Upper lobe of right lung (tissue), 1 donor: ENCODE measurements around the gene SLC35F4. TPM values are rescaled to one million over a fixed set of nuclear protein-coding genes. Genes with fewer than 3 reads are reported as not detected.

Source experiments
- ATAC-seq: fragments of 200-7000 bp; cut with Tn5 transposase; one replicate; pipeline ENCODE4 v1.9.1; 2020; ENCODE audit warnings: mild to moderate bottlenecking, moderate library complexity
- DNase-seq: peaks from one replicate; pipeline ENCODE4 v3.0.0-alpha.2; 2020
- H3K27ac ChIP-seq: fragments of 200-600 bp; one replicate; pipeline ENCODE4 v1.8.0; 2022
- H3K27me3 ChIP-seq: fragments of 200-600 bp; one replicate; pipeline ENCODE4 v1.8.0; 2022; ENCODE audit warnings: mild to moderate bottlenecking
- H3K36me3 ChIP-seq: fragments of 200-600 bp; one replicate; pipeline ENCODE4 v1.8.0; 2022
- H3K4me1 ChIP-seq: fragments of 200-600 bp; one replicate; pipeline ENCODE4 v1.8.0; 2022
- H3K4me3 ChIP-seq: fragments of 200-600 bp; one replicate; pipeline ENCODE4 v1.8.0; 2022; ENCODE audit warnings: mild to moderate bottlenecking
- H3K9me3 ChIP-seq: fragments of 200-600 bp; one replicate; pipeline ENCODE4 v1.8.0; 2022
- intact Hi-C: fragments of 100-400 bp; cut with DNase I; formaldehyde crosslinking; loops from one replicate; pipeline ENCODE4 v1.11.0; 2022
- total RNA-seq: library from RNA; stranded (reverse); fragmentation: NEBNext Ultra II Directional; extraction: Animal tissue kit (Norgen Biotek cat#: 25700); gene quantifications from one replicate; pipeline ENCODE4 v1.2.1, GENCODE V29; 2021
- TF ChIP-seq, protein P1 (sequence below): fragments of 200-600 bp; IDR thresholded peaks from one replicate; pipeline ENCODE4 v1.8.0; 2022; ENCODE audit warnings: antibody characterized with exemption
- donor health status: DM: no; HTN: yes; CAD: no; lungs with severe emphysema.

Gene SLC35F4
- total RNA-seq, 1 donor from 2014 or later = not detected

DNA sequence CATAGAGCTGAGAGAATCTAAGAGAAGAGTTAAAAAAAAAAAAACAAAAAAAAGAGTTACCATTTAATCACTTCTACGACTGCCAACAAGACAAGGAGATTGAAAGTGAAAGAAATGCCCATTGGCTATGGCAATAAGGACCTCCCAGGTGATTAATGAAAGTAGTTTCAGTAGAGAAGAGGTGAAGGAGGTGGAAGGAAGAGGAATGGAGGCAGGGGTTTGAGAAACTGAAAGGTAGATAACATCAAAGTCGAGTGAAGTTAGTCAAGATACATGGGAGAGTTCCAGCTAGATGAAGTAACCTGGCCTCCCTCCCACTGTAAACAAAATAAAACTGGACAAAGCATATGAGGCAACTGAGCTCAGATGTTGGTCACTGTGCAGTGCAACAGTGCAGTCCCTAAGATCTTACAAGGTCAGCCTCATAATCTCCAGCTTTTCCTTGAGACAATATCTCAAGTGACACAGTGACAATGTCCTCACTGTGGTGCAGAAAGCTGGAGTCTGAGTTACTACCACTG, 254.3 kb downstream of the SLC35F4 start:
- intact Hi-C loops = no loop called here
- Histone ChIP-seq H3K4me3 (no peak overlapping the region), H3K36me3 (no peaks in the 10 kb centered on the region), H3K27me3 (no peaks in the 10 kb centered on the region), H3K4me1 (no peaks in the 10 kb centered on the region), H3K9me3 (no peaks in the 10 kb centered on the region), H3K27ac (no peak overlapping the region)
- ATAC-seq = peak; percentile 43
- DNase-seq = no peak
- TF ChIP-seq, protein P1, sequence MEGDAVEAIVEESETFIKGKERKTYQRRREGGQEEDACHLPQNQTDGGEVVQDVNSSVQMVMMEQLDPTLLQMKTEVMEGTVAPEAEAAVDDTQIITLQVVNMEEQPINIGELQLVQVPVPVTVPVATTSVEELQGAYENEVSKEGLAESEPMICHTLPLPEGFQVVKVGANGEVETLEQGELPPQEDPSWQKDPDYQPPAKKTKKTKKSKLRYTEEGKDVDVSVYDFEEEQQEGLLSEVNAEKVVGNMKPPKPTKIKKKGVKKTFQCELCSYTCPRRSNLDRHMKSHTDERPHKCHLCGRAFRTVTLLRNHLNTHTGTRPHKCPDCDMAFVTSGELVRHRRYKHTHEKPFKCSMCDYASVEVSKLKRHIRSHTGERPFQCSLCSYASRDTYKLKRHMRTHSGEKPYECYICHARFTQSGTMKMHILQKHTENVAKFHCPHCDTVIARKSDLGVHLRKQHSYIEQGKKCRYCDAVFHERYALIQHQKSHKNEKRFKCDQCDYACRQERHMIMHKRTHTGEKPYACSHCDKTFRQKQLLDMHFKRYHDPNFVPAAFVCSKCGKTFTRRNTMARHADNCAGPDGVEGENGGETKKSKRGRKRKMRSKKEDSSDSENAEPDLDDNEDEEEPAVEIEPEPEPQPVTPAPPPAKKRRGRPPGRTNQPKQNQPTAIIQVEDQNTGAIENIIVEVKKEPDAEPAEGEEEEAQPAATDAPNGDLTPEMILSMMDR = no peak

DNA sequence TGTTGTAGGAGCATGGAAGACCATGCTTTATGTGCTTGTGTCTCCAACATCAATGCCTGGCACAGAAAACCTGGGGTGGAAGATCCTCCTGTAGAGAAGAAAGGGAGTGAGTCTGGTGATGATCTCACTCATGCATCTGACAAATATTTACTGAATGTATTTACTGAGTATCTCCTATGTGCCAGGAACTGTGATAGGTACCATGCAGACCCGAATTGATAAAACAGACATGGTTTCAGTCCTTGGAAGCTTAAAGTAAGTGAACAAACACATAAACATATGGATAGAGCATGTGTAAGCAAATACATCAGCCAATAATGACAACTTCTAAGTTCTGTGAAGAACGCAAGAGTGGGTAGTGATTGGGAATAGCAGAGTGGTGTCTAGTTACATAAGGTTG, 255.3 kb downstream of the SLC35F4 start:
- ATAC-seq (no peak), DNase-seq (no peak)
- H3K4me3 ChIP-seq = no peak overlapping the region
- no peaks in the 10 kb centered on the region for H3K9me3 ChIP-seq
- H3K27ac ChIP-seq = no peak overlapping the region
- no peaks in the 10 kb centered on the region for H3K36me3 ChIP-seq
- TF ChIP-seq, protein P1 = no peak
- no peaks in the 10 kb centered on the region for H3K27me3 ChIP-seq
- H3K4me1 ChIP-seq = no peaks in the 10 kb centered on the region
- intact Hi-C loops = no loop called here

DNA sequence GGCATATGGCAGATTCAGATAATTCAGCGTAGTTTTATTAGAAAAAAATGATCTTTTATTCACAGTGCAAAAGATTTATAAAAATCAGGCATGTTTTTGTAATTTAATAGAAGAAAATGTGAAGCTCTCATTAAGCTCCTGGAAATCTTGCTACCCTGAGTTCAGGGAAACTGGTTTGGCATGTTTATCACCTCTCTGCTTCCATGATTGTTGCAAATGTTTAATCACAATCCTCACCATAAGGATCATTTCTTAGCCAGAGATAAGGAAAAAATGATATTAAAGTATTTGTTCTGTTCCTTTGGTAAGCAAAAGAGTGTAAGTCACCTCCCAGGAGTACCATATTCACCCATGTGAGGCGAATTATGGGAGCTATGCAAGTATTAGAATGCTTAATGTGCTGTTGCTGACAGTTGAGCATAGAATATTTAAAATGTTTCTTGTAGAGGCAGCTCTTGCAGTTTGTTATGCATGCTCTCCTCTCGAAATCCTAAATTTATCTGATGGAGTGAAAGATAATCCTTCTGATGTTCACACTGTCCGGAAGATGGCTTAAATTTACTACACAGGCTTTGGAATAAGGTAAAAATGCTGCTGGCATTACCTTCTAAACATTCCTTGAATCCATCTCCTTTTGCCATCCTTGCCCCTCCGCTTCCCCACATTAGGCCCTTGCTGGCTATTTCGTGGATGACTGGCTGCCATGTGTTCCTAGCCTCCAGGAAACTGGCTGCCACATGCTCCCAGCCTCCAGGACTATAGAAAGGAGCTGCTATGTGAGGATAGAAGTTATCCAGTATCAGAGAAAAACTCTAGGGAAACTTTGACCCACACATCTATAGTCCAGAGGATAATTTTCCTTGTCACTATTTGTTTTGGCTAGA, 256.5 kb downstream of the SLC35F4 start:
- intact Hi-C loops = no loop called here
- Histone ChIP-seq H3K27me3 (no peaks in the 10 kb centered on the region), H3K4me1 (no peaks in the 10 kb centered on the region), H3K9me3 (no peaks in the 10 kb centered on the region), H3K27ac (no peak overlapping the region), H3K4me3 (no peak overlapping the region), H3K36me3 (no peaks in the 10 kb centered on the region)
- ATAC-seq = peak; percentile 49
- no peak for DNase-seq
- TF ChIP-seq, protein P1 = no peak

DNA sequence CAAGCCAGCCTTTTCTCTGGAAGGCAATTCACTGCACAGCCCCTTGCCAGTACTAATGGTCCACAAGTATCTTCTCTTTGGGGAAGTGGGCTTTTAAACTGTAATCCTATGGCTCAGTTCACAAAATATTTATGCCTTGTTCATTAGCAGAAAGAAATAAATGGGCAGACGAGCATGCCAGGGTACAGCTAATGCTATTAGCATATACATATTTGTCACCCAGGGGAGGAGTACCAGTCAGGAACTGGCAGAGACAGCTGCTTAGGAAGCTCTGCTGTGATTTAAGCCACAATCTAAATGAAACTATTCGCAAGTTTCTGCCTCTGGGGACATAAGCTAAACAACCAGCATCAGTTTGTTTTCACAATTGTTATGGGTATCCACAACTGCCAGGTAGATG, 258.8 kb downstream of the SLC35F4 start:
- Histone ChIP-seq H3K4me1 (no peaks in the 10 kb centered on the region), H3K36me3 (no peaks in the 10 kb centered on the region), H3K27me3 (no peaks in the 10 kb centered on the region), H3K27ac (no peak overlapping the region), H3K9me3 (no peaks in the 10 kb centered on the region), H3K4me3 (no peak overlapping the region)
- intact Hi-C loops = no loop called here
- no peak for ATAC-seq
- no peak for DNase-seq
- TF ChIP-seq, protein P1 = no peak

DNA sequence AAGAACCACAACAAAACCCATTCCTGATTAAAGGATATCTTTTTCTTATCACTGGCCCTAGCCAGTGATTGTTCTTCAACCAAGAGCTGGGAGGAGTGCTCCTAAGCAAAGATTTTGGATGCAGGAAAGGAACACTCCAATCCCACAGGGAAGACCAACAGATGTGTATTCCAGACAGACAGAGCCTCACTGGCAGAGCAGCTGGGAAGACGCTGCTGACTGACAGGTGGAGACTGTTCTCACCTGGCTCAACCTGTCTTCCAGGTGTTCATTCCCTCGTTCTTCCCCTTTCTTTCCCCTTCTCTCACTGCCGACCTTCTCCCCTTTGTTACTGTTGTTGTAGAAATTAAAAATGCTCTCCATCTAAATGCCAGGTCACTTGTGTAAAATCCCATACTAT, 282.5 kb downstream of the SLC35F4 start:
- no peak overlapping the region for H3K4me3 ChIP-seq
- H3K27me3 ChIP-seq = no peaks in the 10 kb centered on the region
- ATAC-seq (no peak), DNase-seq (no peak)
- intact Hi-C loops = no loop called here
- no peaks in the 10 kb centered on the region for H3K9me3 ChIP-seq
- TF ChIP-seq, protein P1 = no peak
- H3K27ac ChIP-seq = no peak overlapping the region
- H3K4me1 ChIP-seq = no peaks in the 10 kb centered on the region
- H3K36me3 ChIP-seq = no peaks in the 10 kb centered on the region
